HG03520 (cell line): Measurements from ENCODE around the gene PTPRG.

ENCODE experiments used
- ATAC-seq: cut with Tn5 transposase; IDR thresholded peaks from one replicate; pipeline ENCODE4 v1.9.1; 2021; ENCODE audit warnings: mild to moderate bottlenecking, moderate library complexity; ENCODE audit not compliant: unreplicated experiment

Gene PTPRG

DNA sequence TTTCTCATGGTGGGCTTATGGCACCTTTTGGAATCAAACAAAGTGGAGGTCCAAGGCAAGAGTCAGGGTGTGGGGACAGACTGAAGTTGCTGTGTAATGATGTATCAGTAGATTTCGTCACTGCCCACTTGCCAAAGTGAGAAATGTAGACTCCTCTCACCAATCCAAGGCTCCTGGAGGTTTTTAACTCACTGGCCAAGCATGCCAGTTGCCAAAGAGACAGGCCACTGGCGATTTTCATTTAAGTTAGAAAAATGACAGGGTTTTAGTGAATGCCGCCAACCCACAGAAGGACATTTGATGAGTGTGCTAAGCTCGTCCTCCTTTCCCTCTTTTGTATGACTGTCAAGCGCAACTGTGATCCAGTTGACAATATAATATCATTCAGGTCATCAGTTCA lies 602.8 kb downstream of the PTPRG start:
- ATAC-seq, result no peak

DNA sequence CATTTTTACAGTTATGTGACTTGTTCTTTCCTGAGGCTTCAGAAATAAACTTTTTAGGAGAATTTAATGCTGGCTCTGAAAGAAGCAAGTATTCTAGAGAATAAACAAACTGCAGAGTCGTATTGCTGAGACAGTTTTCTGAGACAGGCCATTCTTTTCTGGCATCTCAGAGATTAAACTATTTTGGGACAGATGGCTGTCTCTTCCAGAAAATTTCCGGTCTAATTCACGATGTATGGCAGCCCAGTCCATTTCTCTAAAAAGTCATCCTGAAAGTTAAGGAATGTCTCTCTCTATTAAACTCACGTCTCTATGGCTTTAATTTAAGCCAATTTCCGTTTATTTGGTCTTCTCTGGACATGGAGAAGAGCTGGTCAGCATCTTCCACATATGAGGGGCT lies 603.4 kb downstream of the PTPRG start:
- no peak for ATAC-seq

DNA sequence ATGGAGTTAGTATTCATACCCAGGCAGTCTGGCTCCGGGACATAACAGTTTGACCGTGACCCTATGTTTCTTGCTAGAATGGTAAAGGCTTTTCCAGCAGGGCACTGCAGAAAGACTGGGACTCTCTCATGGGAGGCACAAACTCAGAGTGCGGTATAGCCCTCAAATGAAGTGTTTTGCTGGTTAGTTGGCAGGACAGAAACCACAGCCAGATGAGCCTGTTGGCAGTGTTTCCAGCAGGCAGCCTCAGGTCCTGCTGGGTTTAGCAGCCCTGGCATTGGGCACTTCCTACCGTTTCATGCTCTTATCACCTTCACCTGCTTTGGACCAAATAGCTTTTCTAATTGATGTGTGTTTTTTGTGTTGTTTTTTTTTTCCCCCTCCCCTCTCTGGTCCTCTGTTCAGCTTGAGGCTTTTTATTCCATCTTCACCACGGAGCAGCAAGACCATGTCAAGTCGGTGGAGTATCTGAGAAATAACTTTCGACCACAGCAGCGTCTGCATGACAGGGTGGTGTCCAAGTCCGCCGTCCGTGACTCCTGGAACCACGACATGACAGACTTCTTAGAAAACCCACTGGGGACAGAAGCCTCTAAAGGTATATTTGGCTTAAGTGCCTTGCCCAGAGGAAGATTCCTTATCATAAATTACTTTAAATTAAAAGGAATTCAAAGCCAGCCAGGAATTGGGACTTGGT lies 606.3 kb downstream of the PTPRG start:
- ATAC-seq, result no peak

DNA sequence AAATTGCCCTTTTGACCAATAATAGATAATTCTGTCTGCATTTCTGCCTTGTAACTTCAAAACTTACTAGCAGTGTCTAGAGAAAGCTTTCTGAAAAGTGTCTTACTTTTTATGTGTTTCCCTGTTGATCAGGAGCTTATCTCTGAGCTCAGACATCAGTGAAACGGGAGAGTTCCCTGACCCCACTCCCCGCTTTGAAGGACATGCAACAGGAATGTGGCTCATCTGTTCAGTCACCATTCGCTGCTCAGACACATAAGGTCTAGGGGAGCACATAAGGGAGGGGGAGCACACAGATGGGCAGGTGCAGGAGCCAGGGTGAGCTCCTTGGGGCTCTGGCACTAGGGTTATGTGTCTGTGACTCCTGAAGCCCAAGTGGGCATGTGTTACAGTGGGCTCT lies 607.0 kb downstream of the PTPRG start:
- ATAC-seq, result no peak

DNA sequence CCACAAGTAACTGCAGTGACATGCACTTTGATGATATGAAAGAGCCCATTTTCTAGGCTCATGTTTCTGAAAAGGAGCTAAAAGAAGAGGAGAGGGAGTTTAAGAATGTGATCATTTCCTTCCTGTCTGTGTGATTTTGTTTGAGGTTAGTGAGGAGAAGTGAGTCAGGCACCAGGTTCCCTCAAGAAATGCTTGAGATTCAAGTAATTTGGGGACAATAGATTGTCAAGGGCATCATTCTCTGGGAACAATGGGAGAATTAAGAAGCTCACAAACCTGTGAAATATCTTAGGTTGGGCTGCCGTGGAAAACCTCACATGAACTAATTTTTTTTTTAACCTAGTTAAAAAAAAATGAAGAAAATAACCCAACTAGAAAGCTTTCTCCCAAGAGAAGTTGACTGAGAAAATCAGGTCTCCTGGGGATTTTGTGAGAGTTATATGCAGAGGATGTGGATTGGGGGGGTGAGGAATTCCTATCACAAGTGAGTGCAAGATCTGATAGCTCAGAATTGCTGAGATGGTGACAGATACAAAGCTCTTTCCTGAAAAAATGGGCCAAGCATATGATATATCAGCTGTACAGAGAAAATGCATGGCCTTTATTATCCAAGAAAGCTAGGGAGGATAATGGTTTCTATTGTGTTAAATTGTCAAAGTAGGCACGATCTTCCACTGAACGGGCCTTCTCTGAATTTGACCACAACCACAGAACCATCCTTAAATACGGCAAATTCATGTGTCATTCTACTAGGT lies 608.7 kb downstream of the PTPRG start:
- no peak for ATAC-seq

DNA sequence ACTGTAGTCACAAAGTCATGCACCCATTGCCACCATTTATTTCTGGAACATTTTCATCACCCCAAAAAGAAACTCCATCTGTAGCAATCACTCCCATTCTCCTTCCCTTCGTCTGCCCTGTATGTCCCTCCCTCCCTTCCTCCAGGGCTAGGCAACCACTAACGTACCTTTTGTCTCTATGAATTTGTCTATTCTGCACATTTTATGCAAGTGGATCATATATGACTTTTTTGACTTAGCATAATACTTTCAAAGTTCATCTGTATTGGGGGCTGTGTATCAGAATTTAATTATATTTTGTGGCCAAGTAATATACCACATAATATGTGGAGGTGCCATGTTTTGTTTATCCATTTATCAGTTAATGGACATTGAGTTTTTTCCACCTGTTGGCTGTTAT lies 610.4 kb downstream of the PTPRG start:
- no peak for ATAC-seq

DNA sequence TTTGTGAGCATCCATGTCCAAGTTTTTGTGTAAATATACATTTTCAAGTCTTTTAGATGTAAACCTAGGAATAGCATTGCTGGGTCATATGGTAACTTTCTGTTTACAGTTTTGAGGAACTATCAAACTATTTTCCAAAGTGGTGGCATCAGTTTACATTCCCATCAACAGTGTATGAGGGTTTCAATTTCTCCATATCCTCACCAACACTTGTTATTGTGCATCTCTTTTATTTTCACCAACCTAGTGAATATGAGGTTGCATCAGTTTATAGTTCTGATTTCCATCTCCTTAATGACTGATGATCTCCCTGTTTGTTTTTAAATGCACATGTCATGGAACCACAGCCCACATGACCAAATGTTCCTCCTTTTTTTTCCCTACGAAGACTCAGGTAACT lies 610.8 kb downstream of the PTPRG start:
- ATAC-seq, result no peak

DNA sequence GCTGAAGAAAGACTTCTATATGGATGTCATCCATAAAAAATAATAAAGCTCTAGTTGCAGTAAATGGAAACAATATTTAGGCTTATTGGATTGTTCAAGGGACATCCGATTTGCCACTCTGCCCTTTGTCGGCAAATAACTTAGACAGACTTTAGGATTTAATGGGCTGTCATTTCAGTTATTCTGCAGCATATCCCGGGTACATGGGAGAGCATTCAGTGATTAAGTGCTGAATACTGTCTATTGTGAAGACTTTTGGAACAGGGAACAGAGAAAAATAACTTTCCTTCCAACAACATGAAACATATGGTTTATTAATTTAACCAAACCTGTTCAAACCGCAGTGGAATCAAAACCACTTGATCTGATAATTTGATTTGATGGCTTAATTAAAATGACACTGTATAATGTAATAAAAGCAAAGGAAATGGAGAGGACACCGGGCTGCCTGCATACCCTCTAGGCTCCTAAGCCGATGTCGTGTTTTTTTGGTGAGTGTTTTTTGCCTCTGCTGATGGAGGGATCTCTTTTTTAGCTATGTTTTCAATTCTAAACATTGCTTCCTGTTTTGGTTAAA lies 612.7 kb downstream of the PTPRG start:
- no peak for ATAC-seq

DNA sequence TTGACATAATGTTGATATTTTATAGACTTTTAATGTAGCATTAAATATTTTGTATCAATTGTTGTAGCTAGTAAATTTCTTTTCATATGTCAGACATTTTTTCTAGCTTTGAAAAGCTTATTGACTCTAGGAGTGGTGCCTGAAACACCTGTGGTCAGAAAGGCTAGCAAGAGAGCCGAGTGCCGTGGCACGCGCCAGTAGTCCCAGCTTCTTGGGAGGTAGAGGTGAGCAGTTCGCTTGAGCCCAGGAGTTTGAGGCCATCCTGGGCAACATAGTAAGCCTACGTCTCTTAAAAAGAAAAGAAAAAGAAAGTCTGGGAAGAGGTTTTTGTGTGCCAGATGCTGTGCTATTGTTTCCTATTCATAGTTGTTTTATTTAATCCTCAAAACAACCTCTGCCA lies 613.8 kb downstream of the PTPRG start:
- ATAC-seq, result no peak

DNA sequence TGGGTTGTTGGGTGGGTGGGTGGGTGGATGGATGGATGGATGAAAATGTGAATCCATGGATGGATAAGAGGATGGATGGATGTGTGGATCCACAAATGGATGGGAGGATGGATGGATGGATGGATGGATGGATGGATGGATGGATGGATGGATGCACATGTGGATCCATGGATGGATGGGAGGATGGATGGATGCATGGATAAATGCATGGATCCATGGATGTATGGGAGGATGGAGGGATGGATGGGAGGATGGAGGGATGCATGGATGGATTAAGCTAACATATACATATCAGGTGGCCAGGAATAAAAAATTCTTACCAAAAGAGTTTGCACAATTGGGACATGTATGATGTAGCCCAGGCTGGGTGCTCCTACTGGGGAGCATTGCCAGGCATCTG lies 616.7 kb downstream of the PTPRG start:
- no peak for ATAC-seq

DNA sequence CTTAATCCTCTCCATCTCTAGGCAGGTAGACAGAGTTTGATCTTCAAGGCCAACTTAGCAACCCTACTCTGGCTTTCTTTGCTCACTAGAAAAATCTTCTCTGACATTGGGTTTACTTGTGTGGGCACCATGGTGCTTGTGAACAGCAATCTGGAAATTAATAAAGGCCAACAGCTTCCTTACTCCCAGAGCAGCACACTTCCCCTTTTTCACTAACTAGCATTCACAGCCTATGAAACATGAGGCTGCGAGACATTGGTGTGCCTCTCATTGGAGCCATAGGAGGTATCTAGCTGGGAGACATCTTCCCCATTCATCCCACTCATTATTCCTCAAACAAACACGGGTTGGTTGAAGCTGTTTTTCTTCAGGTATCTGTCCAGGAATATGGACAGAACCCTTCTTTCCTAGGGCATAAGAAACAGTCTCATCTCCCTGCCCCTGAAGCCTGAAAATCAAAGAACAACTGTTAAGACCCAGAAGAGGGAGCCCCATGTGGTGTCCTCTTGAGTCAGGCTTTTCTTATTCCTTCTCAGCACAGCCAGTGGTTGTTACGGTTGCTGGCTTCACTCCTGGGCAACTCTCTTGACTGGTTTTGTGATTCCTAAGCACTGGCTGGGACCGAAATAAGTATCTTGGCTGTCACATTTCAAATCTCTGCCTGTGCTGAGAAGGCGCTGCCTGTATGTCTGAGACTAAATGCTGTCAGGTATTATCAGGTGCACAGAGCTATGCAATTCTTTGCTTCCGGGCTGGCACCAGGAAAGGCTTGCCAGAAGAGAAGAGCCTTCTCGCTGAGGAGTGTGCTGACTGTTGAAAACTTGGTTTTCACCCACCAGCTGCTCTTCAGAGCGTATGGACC lies 617.6 kb downstream of the PTPRG start:
- ATAC-seq, result no peak

DNA sequence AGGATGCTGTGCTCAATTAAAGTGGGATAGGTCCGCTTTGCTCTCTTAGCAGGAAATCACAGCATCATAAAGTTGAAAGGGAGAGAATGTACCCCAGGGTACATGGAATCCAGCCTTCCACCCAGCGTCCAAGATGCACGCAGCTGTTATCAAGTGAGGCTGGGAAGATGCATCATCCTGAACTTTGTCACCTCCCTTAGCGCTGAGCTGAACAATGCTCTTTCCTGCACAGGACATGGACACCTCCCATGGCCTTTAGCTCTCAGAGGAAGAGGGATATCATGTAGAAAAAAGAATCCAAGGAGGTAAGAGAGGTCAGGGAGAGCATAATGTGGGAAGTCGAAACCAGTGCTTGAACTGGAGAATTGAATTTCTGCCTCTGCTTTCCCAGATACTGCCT lies 619.1 kb downstream of the PTPRG start:
- no peak for ATAC-seq

DNA sequence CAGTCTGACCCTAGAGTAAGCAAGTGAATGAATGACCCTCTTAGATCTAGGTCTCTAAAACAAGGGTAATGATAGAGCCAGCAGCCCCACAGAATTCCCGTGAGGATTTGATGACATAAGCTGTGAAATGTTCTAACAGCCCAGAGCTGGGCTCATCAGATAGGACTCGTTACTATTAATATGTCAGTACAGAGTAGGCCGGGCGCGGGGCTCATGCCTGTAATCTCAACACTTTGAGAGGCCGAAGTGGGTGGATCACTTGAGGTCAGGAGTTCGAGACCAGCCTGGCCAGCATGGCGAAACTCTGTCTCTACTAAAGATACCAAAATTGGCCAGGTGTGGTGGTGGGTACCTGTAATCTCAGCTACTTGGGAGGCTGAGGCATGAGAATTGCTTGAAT lies 621.7 kb downstream of the PTPRG start:
- no peak for ATAC-seq

DNA sequence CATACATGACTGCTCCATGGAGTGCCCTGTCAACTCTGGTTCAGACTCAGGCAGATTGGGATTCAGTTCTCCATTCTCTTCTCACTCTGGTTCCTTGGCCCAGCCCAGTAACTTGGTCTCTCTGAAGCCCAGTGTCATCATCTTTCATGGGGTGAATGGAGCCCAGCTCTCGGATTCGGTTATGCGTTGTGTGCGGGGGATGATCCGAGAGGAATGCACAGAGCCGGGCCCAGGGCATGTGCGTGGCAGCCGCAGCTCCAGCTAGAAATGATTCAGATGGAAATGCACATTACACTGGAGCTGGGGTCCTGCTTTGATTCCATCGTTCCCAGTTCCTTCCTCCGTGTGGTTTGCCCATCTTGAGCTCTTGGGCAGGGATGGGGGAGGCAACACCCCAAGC lies 622.6 kb downstream of the PTPRG start:
- ATAC-seq, result no peak

DNA sequence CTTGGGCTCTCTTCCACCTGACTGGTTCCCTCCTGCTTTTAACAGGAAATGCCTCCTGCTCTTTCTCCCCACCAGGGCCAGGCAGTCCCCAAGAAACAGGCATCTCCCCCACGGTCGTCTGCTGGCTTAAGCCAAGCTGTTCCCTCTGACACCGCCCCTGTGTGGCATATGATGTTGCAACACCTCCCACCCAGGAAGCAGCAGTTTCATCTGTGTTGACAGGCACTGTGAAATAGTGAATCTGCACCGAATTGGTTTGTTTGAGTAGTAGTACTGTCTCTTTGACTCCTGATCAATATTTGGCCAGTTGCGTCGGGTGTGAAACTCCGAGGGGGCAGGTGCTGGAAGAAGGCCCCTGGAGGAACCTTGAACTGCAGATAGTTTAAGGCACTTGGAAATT lies 623.2 kb downstream of the PTPRG start:
- ATAC-seq, result no peak

DNA sequence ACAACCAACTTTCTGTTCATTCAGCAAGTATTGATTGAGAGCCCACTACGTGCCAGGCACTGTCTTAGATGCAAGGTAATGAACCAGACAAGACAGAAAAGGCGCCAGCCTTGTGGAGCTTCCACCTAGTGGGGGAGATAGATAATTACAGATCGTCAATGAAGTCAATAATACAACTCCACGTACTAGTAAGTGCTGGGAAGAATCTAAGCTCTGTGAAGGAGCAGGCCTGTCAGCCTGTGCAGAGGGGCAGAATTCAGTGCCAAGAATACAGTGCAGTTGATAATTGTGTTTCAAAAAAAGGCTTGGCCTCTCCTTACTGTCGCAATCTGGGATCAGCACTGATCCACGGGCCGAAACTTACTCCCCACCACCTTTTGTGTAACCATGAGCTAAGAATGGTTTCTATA lies 625.7 kb downstream of the PTPRG start:
- no peak for ATAC-seq

DNA sequence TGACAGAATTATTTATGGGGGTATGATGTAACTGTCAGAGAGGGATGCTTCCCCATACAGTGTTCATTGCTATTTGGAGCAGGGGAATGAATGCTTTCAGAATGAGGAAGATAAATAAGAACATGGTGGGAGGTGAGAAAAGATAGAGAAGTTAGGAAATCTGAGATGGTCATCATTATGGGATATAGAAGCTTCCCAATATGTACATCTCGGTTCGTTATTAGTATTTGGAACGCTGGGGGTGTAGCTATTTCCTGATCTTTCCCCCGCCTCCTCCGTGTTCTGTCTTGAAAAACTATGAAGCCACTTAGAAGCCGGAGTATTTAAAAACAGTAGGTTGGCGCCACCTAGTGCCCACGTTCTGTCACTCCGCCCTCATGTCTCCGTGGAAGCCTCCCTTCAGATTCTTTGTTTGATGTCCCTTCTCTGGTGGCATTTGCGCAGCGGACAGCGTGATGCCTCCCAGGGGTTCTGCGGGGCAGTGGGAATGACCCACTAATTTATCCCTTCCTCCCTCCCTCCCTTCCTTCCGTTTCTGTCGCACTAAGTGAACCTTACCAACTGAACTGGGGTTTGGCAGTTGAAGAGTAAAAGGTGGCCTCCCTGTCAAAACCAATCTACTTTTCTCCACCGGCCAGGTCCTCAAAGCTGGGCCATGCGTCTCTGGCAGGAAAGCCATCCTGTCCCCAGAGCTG lies 627.5 kb downstream of the PTPRG start:
- peak; percentile 71 for ATAC-seq

DNA sequence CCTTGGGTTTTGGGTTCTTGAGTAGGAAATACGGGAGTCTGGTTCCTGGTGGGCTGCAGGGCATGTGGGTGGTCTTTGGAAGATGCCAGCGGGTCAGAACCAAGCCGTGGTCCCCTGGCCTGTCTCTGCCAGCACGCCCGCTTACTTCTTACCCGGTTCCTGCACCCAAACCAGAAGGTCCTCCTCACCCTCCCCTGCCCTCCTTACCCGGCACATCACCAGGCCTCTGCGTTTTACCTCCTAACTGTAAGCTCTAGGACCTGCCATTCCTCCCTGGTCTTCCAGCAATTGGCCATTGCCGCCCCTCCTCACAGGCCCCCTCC lies 628.0 kb downstream of the PTPRG start:
- no peak for ATAC-seq

DNA sequence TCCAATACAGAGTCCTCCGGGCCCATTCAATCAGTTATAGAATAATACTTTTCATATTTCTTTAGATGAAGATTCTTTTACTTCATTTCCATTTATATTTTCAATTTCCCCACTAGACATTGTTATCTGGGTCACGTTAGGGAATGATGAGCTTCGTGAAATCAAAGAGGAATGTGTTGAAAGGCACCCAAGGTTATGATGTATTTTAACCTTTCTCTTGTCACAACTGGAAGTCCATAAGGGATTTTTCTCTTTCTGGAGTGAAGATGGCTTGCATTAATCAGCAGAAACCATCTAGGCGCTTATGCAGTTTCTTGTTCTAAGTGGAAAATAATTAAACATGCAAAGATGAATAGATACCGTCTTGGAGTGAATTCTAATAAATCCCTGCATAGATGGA lies 631.5 kb downstream of the PTPRG start:
- no peak for ATAC-seq

DNA sequence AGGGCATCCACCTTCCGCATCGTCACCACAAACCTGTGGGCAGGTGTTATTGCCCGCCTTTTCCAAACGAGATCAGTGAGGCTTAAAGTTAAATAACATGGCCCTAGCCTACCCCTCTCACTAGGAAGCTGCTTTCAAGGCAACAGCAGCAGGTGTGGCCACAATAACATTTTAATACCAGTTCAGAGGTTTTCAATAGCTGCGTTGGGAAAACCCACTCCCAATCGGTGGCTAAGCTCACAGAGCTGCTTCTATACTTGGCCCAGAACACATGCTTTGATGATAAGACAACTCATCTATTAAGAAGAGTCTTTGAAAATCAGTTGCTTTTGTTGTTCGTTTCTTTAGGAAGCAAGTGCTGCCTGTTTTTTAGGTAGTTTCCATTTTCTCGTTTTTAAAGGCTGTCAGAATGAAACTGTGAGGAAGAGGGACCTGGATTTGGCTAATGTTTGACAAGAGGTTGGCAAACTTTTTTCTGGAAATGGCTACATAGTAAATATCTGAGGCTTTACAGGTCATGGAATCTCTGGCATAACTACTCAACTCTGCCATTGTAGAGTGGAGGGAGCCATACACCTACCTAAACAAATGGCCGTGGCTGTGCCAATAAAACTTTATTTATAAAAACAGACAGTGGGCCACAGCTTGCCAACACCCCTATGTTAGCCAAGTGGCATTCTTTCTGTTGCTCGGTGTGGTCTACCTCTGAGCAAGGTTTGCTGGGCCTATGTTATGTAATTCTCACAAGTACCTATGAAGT lies 632.4 kb downstream of the PTPRG start:
- ATAC-seq, result no peak
